Left colon (tissue), 2 donors: ENCODE results near the gene KRABD2.
"Not testable (repeated sequence)": the region's sequence is repeated elsewhere in the genome, so short reads cannot be mapped to it uniquely, and the experiment has no call there.

Experiments
- ATAC-seq: fragments of 200-7000 bp; cut with Tn5 transposase; one replicate; pipeline ENCODE4 v1.9.1; 2020; ENCODE audit warnings: mild to moderate bottlenecking, moderate library complexity
- DNase-seq, 2 donors: peaks; one replicate each; pipeline ENCODE4 v3.0.0-alpha.2; 2020
- intact Hi-C, 2 donors: fragments of 100-400 bp; cut with DNase I in 1 of 2; cut with micrococcal nuclease in 1 of 2; formaldehyde crosslinking; loops; one replicate each; pipeline versions ENCODE4 v1.11.2 to v1.14.0; 2022; cut with DNase I, micrococcal nuclease
- donor health status: DM: no; HTN: no; CAD: no.
- donor health status: DM: yes; HTN: yes; CAD: no.

Gene KRABD2

GRCh38 chr17:8369944-8370343, 6.6 kb downstream of the KRABD2 start:
- ATAC-seq (no peak), DNase-seq (no peak)
- intact Hi-C loops = no loop called here

- intact Hi-C loops = no loop called here
- DNase-seq (no peak), ATAC-seq (peak; percentile 73)
Observed at GRCh38 chr17:8368193-8368592, 8.3 kb downstream of the KRABD2 start.

- no peak for ATAC-seq
- intact Hi-C loops = no loop called here
Observed at GRCh38 chr17:8366231-8366630, 10.3 kb downstream of the KRABD2 start.

GRCh38 chr17:8365143-8365542, 11.4 kb downstream of the KRABD2 start:
- no peak for ATAC-seq
- intact Hi-C loops = no loop called here

More at GRCh38 chr17:8366231-8366630, 10.3 kb downstream of the KRABD2 start:
- DNase-seq = no peak

GRCh38 chr17:8362651-8363332, 13.7 kb downstream of the KRABD2 start:
- intact Hi-C loops = no loop called here
- DNase-seq = no peak
- no peak for ATAC-seq

More at GRCh38 chr17:8365143-8365542, 11.4 kb downstream of the KRABD2 start:
- no peak for DNase-seq

GRCh38 chr17:8360751-8361150, 15.8 kb downstream of the KRABD2 start:
- ATAC-seq (no peak), DNase-seq (no peak)
- intact Hi-C loops = no loop called here

- DNase-seq (no peak), ATAC-seq (no peak)
Observed at GRCh38 chr17:8360260-8360659, 16.2 kb downstream of the KRABD2 start.

GRCh38 chr17:8359769-8360168, 16.7 kb downstream of the KRABD2 start:
- DNase-seq = no peak
- intact Hi-C loops = no loop called here
- no peak for ATAC-seq

More at GRCh38 chr17:8360260-8360659, 16.2 kb downstream of the KRABD2 start:
- intact Hi-C loops = no loop called here

GRCh38 chr17:8357910-8358309, 18.6 kb downstream of the KRABD2 start:
- intact Hi-C loops = no loop called here
- no peak for ATAC-seq
- DNase-seq = no peak

GRCh38 chr17:8354236-8354635, 22.3 kb downstream of the KRABD2 start:
- DNase-seq (no peak), ATAC-seq (no peak)
- intact Hi-C loops = no loop called here

GRCh38 chr17:8353736-8354135, 22.8 kb downstream of the KRABD2 start:
- DNase-seq = no peak
- intact Hi-C loops = no loop called here
- no peak for ATAC-seq

- ATAC-seq = no peak
- intact Hi-C loops = no loop called here
Observed at GRCh38 chr17:8350339-8350738, 26.2 kb downstream of the KRABD2 start.

GRCh38 chr17:8347001-8347400, 29.5 kb downstream of the KRABD2 start:
- DNase-seq, intact Hi-C loops, ATAC-seq: not testable (repeated sequence)

More at GRCh38 chr17:8350339-8350738, 26.2 kb downstream of the KRABD2 start:
- DNase-seq = no peak

GRCh38 chr17:8345951-8346665, 30.4 kb downstream of the KRABD2 start:
- ATAC-seq = no peak
- intact Hi-C loops = no loop called here
- DNase-seq = no peak

GRCh38 chr17:8345052-8345690, 31.3 kb downstream of the KRABD2 start:
- ATAC-seq (no peak), DNase-seq (no peak)
- intact Hi-C loops = no loop called here

- ATAC-seq = no peak
- DNase-seq = no peak
- intact Hi-C loops = no loop called here
Observed at GRCh38 chr17:8341456-8341855, 35.0 kb downstream of the KRABD2 start.

- DNase-seq (no peak), ATAC-seq (no peak)
- intact Hi-C loops = no loop called here
Observed at GRCh38 chr17:8339540-8339939, 37.0 kb downstream of the KRABD2 start, which contains the start of gene ODF4. TSS of gene ODF4 (plus strand) at chr17:8339840. CDS start at chr17:8340052, 212 bp downstream.

- DNase-seq (no peak), ATAC-seq (no peak)
- intact Hi-C loops = no loop called here
Observed at GRCh38 chr17:8338753-8339140, 37.8 kb downstream of the KRABD2 start.

- DNase-seq (no peak), ATAC-seq (no peak)
- intact Hi-C loops = no loop called here
Observed at GRCh38 chr17:8337802-8338752, 38.4 kb downstream of the KRABD2 start.
